Ishikawa (cell line): ENCODE results near the gene PRKAR2B.

Experiments
- CREB1 ChIP-seq: IDR thresholded peaks from 2 replicates; pipeline ENCODE4 v1.6.1; 2012; ENCODE audit warnings: low read depth
- TEAD4 ChIP-seq: IDR thresholded peaks from 2 replicates; pipeline ENCODE4 v1.6.1; 2012

GRCh38 chr7:107173191-107173590, 128.7 kb downstream of the PRKAR2B start:
- TF ChIP-seq CREB1: no peak
- no peak for TF ChIP-seq TEAD4
